ENCODE data around the gene NPR2.

Gene NPR2

DNA sequence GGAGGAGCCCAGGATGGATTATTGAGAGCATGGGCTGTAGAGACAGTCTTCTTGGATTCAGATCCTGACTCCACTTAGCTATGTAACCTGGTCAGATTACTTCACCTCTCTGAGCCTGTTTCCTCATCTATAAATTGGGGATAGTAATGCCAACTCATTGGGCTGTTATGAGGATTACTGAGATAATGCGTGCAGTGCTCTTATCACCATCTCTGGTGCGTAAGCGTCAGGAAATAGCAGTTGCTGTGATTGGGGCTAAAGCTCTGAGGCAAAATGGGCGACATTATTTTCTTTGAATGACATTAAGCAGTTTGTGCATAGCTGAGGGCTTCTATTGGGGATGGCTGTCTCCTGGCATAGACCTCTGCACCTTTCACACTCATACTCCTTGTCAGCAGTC lies 36.3 kb upstream of the NPR2 start:
- no peak for DNase-seq (ENCODE audit: extremely low read depth, low read depth)

DNA sequence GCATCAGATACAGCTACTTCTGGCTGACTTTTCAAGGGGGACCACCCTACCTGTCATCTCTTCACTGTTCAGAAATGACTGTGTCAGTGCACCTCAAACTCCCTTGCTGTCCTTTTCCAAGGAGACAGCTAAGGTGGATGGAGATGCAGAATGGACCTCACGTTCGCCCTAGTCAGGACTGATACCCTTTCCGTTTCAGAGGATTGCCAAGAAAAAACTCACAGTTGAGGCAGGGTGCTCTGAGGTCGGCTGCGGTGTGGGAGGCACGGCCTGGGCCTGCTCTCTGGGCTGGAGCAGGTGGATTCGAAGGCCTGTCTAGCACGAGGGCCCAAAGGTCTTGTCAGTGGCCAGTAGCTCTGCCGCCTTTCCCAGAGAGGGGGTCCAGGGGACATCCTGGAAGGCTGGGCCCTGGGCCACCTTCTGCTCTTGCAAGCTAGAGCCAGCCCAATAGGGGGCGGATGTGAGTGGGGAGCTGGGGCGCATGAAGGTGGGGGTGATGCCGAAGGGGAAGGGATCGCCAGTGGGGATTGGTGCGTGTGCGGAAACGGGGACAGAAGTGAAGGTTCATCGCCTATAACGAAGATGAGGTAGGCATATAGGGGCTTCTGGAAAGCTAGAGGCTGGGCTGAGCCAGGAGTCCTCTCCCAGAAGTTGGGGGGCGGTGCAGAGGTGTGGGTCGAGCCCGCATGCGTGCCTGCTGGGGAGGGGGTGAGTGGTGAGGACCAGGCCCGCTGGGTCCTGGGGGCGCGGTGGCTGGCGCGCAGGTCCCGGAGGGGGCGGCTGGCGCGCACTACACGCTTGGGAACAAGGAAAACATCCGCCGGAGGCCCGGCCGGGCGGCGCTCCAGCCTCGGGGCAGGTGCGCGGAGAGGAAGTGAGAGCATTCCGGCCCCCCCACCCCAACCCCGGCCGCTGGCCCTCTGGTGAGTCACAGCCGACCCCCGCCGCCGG lies 34.8 kb upstream of the NPR2 start:
- DNase-seq (ENCODE audit: extremely low read depth, low read depth), result no peak

More for the DNA sequence above, 36.3 kb upstream of the NPR2 start:
- TF ChIP-seq, protein P1, sequence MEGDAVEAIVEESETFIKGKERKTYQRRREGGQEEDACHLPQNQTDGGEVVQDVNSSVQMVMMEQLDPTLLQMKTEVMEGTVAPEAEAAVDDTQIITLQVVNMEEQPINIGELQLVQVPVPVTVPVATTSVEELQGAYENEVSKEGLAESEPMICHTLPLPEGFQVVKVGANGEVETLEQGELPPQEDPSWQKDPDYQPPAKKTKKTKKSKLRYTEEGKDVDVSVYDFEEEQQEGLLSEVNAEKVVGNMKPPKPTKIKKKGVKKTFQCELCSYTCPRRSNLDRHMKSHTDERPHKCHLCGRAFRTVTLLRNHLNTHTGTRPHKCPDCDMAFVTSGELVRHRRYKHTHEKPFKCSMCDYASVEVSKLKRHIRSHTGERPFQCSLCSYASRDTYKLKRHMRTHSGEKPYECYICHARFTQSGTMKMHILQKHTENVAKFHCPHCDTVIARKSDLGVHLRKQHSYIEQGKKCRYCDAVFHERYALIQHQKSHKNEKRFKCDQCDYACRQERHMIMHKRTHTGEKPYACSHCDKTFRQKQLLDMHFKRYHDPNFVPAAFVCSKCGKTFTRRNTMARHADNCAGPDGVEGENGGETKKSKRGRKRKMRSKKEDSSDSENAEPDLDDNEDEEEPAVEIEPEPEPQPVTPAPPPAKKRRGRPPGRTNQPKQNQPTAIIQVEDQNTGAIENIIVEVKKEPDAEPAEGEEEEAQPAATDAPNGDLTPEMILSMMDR (IDR thresholded peaks at IDR 0.05; ENCODE audit: low read depth, low read length, missing control alignments), result no peak
- H3K4me3 ChIP-seq (replicated peaks; ENCODE audit: low read depth, low read length), result no peak overlapping the region

DNA sequence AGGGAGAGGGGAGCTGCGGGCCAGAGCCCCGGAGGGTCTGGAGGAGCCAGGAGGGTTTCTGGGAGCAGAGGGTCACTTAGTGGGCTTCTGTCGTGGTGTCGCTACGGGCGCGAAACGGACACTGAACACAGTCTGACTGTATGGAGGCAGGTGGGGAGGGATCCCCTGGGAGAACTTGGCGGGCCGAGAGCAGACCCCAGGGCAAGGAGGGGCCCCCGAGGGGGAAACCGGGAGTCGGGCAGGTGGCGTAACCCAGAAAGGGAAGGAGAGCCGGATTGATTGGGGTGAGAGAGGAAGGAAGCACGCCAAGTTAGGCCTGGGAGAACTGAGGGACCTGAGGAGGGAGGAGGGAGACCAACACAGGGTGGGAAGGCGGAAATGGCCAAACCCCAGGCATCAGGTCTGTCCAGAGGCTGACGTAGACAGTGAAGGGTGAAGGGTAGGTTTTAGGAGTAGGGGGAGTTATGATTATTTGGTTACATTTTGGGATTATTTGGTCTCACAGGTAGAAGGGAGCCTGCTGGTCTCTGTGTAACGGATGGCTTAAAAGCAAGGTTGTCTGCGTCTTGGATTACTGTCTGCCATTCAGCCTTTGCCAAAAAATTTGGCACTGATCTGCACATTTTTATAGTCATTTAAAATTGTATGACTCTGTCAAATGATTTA lies 34.0 kb upstream of the NPR2 start:
- TF ChIP-seq, protein P1 (IDR thresholded peaks at IDR 0.05; ENCODE audit: low read depth, low read length, missing control alignments), result no peak
- DNase-seq (ENCODE audit: extremely low read depth, low read depth), result no peak
- peak overlapping the region; percentile 50 for H3K4me3 ChIP-seq (replicated peaks; ENCODE audit: low read depth, low read length)

More for the DNA sequence above, 34.8 kb upstream of the NPR2 start:
- TF ChIP-seq, protein P1 (IDR thresholded peaks at IDR 0.05; ENCODE audit: low read depth, low read length, missing control alignments), result peak; percentile 68
- peak overlapping the region; percentile 50 for H3K4me3 ChIP-seq (replicated peaks; ENCODE audit: low read depth, low read length)

DNA sequence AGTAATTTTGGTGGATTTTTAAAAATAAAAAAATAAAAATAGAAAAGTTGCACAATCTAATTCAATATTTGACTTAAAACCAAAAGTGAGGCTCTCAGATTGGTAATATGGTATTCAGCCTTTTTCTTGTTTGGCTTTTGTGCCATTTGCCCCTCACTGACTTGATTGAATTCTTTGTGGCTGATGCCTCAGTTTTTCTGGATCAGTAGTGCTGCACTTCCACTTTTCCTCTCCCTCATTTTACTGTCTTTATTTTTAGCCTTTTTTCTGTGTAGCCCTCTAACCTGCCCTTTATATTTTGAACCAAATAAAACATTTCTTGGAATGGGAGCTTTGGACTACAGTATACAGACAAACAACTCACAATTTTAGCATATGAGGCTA lies 33.5 kb upstream of the NPR2 start:
- TF ChIP-seq, protein P1 (IDR thresholded peaks at IDR 0.05; ENCODE audit: low read depth, low read length, missing control alignments), result no peak
- no peak for DNase-seq (ENCODE audit: extremely low read depth, low read depth)
- no peak overlapping the region for H3K4me3 ChIP-seq (replicated peaks; ENCODE audit: low read depth, low read length)

DNA sequence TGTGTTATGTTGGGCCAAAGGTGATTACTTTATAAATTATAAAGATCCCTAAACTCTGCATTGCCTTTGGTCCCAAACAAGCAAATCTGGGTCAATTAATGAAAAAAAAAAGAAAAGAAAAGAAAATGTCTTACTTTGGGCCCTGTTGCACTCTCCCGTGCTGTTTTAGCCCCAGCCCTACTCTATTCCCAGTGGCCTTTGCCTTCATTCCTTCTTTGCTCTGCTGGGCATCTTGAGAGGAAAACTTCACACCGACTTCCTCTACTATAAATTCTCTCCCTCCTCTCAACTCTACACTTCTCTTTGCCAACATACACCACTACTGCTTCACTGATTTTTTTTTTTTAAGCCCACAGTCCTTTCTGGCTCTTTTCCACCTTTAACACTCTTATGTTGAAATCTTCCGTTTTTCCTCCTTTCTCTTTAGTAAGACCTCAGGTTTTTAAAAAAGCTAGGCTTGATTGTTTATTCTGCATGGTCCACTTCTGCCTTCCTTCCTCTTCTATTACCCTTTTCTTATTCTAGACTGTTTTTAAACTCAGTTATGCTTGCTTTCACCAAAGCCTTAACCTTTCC lies 32.8 kb upstream of the NPR2 start:
- no peak overlapping the region for H3K4me3 ChIP-seq (replicated peaks; ENCODE audit: low read depth, low read length)
- DNase-seq (ENCODE audit: extremely low read depth, low read depth), result no peak
- TF ChIP-seq, protein P1 (IDR thresholded peaks at IDR 0.05; ENCODE audit: low read depth, low read length, missing control alignments), result no peak

DNA sequence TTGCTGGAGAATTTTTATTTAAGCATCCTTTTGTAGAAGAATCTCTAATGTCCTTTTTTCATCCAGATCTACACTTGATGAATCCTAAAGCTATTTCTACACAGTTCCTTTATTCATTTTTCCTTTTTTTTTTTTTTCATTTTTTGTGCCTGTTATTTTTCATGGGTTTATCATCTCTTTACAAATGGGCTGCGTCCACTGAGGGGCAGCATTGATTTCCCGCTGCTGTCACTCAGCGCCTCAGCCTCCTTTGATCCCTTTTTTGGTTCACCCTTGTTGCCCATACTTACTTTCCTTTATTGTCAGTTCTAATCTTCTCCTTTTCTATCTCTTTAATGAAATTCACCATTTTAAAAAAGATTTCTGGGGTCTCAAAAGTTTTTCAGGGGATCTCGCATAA lies 31.6 kb upstream of the NPR2 start:
- TF ChIP-seq, protein P1 (IDR thresholded peaks at IDR 0.05; ENCODE audit: low read depth, low read length, missing control alignments), result no peak
- DNase-seq (ENCODE audit: extremely low read depth, low read depth), result no peak
- H3K4me3 ChIP-seq (replicated peaks; ENCODE audit: low read depth, low read length), result no peak overlapping the region

All from HFF-Myc (cell line).